NCI-H345 treated with DMSO at 0.1 percent for 48 hours (cell line): ENCODE data around the gene SUN3.
"Not testable (repeated sequence)": the region's sequence is repeated elsewhere in the genome, so short reads cannot be mapped to it uniquely, and the experiment has no call there.

Source experiments
- DNase-seq: peaks from one replicate; lab custom pipeline; 2025; ENCODE audit not compliant: unreplicated experiment; lab: John Stamatoyannopoulos, UW

The SUN3 gene

DNA sequence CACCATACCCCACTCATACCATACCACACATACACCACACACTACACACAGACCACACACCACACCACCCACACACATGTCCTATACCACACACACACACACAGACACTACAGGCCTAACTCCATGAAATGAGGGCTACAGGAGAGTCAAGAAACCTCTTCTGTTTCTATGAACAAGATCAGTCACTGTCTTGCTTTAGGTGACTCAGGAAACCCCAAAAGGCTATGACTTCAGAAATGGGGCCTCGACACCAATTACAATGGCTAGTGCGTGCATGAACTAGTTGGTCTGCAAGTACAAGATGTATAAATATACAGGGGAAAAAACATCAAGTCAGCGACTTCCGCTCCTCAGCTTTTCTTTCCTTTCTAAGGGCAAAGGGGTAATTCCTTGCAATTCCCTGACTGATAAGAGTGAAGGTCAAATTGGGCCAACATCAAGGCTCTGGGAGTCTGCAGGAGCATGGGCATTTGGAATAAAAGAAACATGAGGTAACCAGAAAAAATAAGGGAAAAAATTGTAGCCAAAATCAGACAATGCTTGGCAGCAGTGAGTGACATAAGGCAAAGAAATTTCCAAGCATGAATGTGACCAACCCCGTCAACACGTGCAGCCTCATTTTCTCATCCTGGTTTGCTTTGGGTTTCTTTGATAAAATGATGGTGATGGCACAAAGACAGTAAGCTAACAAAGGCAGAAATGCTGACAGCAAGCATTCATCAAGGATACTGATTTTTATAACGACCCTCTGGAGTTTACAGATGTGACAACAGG, 82.1 kb downstream of the SUN3 start:
- no peak for DNase-seq

DNA sequence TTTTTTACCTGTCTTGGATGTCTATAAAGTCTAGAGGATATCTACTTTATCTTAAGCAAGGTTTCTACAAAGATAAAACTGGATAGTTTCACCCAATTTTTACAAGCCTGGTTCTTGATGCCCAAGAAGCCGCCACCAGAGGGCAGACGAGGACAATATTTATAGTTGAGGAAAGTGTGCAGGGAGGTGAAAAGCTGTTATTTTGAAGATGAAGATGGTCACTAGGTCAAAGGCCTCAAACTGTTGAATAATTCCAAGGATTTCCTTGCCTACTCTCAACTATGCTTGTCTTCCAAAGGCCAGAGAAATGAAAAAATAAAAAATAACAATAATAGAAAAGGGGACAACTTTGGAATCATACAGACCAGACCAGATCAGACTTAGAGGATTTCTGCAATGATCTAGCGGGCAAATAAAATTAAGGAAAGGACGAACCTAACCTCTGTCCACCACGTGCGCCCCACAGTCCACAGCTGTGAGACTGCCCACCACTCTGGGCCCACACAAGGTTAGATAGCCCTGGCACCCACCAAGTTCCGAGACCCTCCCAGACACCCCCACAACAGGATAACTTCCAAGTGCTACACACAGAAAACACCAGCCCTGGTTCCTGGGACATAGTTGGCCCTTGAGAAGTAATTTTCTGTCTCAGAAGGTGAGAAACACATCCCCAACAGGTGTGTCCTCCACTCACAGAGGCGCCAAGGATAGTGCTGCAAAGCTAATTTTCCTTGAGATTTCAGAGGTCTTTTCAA, 83.5 kb downstream of the SUN3 start:
- DNase-seq = peak; percentile 54

DNA sequence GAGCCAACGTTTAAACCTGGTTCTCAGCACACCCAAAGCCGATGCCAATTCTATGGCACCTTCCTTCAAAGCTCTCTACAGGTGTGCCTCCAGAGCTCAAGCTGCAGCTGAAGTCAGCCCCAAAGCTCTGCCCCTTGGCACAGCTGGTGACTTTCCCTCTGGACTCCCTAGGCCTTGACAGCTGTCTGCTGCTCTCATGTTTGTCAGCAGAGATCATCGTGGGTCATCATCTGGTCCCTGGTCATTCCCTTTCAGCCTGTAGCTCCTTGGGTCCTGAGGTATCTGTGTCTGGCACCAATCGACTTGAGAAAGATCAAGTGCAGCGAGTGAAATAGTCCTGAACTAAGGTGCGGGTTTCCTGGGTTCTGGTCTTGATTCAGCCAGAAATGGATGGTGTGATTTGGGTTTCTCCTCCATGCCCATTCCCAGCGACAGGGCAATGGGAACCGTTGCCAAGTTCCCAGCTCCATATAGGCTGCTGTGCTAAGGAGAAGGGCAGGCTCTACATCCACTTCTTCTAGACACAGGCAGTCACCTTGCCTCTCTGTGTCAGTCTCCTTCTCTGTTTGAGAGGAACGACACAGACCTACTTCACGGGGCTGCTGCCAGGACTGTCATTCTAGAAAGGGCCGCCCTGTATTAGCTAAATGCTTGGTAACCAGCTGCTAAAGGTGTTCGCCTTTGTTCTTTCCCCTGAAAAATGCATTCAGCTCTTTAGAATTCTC, 84.2 kb downstream of the SUN3 start:
- DNase-seq = no peak

DNA sequence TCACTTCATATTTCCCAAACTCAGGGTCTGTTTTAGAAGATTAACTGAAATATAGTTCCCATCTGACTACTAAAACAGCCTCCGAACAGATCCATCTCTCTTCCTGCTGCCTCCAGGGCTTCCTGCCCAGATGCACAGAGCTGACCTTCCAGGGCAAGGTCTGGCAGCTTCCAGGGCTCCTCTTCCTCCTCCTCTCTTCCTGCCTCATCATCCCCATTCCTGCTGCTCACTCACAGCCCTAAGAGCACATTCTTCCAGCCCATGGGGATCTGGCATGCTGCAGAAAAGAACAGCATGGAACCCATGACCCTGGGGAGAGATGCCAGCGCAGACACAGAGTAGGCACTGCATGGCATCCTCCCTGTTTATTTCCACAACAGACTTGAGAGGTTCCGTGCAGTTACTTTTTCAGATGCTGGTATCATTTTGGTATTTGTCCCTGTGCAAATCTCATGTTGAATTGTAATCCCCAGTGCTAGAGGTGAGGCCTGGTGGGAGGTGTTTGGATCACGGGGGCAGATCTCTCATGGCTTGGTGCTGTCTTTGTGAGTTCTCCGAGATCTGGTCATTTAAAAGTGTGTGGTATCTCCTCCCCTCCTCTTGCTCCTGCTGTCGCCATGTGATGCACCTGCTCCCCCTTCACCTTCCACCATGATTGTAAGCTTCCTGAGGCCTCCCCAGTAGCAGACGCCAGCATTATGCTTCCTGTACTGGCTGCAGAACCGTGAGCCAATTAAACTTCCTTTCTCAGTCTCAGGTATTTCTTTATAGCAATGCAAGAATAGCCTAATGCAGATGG, 85.0 kb downstream of the SUN3 start:
- DNase-seq = no peak

DNA sequence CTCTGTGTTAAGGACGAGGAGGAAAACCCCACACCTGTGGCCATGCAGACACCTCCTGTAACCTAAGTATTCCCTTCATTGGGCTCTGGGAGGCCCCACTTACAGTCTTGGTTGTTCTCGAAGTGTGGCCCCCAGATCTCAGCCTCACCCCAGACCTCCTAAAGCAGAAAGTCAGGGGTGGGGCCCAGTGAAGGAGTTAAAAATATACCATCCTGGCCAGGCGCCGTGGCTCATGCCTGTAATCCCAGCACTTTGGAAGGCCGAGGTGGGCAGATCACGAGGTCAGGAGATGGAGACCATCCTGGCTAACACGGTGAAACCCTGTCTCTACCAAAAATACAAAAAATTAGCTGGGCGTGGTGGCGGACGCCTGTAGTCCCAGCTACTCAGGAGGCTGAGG, 86.3 kb downstream of the SUN3 start:
- not testable (repeated sequence) for DNase-seq

DNA sequence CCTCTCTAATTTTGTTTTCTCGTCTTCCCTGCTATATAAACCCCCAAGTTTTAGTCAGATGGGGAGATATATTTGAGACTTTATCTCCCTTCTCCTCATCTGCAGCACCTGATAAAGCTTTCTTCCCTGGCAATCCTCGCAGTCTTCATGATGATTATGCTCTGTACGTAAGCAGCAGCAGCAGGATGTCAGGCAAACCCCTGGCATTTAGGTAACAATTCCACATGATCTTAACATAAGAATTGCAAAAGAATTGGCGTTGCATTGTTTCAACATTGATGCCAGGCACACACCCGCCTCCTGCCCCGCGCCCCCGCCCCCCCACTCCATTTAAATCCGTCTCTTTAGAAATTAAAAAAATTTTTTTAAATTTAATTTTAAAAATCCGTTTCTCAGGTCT, 86.8 kb downstream of the SUN3 start:
- DNase-seq = no peak

DNA sequence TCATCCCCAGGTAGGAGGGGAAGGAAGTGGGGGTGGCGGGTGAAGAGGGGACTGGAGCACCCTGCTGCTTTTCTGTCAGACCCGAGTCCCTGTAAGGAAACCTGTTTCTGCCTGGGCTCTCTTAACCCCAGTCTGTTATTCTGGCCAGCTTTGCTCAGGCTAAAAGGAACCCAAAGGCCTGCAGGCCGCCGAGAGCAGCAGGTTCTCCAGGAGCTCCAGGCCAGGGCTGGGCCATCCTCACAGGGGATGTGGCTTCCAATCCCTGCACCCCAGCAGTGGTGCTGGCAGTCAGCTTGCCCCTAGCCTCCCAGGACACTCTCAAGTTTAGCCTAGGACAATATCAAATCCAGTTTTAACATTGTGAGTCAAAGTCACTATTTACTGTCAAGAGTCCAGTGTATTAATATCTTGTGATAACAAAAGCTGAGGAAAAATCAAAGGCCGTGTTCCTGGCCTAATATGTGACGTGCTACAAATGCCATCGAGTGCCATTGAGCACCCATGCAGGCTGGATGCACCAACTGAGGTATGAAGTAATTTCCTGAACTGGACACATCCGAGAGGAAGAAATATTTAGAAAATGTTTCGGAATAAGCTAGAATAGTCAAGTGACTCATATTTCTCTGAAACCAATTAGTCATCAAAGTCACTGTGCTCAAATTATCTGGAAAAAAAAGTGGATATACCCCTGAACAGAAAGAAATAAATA, 87.6 kb downstream of the SUN3 start:
- DNase-seq = no peak

DNA sequence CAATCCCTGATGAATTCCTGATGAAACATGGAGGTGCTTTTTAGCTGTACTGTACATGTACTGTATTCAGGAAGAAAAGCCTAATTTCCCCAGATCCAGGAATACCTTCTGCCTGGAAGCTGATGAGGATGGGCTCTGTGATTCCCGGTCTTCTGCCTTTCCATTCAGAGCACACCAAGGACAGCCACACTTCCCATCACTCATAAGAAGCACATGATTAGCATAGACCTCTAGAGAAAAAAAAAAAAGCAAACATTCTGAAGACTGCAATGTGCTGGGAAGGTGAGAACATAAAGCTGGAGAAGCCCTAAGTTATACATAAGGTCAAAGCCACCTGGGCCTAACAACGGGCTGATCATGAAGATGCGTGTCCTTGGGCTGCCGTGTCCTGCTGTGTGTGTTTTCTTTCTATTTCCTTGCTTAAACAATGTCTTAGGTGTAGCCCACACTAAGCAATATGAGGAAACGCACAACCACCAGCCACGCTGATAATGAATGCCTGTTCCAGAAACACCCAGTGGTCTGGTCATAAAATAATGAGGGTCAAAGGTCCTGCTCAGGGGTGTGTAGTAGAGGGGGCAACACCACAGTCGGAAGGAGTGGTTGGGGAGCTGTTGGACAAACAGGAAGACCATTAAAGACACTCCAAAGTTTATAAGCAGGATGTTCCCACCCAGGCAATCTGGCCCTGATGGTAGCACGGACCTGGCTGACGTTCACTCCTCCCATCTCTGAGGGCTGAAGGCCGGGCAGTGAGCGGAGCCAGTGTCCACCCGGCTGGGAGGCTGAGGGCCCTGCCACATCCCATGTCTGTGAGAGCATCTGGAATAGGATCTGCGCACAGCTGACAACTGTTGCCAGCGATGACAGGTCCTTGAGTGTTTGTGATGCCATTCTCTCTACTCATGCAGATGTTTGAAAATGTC, 88.6 kb downstream of the SUN3 start:
- DNase-seq = no peak

DNA sequence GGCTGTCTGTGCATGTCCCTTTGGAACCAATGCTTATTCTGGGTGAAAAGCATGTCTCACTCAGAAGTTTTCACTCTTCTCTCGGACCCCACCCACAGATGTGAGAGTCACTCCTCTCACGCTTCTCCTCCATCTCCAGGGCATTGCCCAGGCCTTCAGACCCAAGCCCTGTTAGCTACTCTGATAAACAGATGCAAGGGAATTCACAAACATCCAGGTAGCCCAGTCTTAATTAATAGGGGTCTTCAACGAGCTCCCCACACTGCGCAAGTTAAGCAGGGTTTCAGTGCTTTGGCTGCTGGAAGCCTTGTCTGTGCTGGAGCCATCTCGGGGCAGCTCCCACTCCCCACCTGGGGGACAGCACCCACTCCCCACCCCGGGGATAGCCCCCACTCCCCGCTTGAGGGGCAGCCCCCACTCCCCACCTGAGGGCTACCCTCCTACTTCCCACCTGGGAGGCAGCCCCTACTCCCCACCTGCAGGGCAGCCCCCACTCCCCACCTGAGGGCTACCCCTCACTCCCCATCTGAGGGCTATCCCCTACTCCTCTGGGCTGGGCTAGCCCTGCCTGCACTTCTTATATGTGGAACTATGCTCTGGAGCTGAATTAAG, 89.4 kb downstream of the SUN3 start:
- no peak for DNase-seq

DNA sequence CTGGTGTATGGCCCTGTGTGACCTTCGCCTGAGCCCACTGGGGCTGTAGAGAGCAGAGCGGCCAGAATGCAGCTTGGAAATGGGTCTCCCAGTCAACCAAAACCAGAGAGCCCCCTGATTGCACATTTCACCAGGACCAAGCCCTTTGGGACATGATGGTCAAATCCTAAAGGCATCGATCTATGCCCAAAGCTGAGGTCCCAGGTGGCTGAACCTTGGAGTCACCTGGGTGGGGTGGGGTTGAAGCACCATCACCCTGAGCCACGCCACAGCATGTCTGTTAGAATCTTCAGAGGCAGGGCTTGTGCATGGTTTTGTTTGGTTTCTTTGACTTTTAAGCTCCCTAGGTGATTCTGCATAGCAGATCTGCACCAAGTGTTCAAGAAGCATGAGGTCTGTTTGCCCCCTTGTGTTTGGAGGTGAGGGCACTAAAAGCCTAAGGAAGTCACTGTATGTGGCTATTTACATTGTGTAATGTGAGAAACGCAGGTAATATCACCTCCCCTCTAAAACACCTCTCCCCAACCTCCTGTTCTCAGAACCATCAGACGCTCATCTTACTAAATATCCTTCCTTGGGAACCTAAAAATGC, 90.2 kb downstream of the SUN3 start:
- no peak for DNase-seq

DNA sequence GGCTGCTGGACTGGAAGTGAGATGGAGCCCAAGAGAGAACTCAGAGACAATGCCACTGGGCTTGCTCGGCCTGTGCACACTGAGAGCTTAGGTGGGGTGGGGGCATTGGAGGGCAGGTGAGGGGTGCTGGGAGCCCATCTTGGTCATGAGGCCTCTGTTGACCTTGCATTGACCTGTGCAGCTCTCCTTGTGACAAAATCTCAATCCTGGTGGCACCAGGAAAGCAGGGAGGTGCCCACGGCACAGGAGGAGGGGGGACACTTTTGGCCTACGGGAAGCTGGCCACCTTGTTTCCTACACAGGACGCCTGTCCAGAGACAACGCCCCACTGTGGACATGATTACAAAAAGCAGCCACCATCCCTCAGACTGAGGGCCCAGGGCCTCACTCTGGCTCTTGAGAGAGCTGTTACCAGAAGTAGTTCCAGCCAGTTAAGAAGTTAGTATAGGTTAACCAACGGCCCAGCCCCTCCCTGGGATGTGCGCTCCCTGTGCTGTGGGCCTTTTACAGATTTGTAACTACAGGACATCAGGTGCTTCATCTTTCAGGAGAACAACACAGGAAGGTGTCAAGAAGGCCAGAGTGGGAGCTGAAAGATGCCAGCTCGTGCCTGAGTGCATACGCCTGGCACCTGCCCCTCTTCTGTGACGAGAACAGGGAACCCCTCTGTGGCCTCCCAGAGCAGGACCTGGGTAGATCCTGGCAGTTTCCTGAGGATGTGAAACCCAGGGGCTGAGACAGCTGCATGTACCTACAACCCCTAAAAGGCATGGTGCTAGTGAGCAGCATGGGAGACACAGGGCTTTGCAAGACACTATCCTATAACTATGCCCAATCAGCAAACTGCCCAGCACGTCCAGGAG, 91.0 kb downstream of the SUN3 start:
- DNase-seq = no peak
